ENCODE measurements around the gene ATL2.

ATL2 gene

DNA sequence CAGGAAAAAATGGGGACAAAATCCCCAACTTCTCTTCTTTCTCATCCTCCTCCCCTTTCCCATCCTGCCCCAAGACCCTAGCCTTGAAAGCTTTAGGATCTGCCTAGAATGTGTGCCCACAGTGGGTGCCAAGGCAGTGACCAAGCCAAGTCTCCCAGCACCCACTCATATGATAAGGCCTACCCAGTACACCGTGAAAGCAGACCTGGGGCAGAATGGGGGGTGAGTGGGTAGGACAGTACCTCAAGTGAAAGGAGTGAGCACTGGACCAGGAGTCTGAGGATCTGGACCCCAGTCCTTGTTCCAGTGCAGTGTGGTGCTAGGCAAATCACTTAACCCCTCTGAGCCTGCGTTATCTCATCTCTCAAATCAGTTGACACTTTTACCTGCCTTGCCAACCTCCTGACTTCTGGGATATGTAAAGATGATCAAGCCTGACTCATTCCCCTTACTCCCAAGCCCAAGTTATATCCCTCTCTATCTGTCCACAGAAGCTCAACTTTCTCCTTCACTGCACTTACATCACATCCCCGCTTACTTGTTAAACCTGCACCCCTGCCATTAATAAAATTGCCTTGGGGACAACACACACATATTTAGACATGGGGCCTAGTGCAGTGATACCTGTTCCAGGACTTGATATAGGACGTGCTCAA lies 109.7 kb downstream of the ATL2 start:
- peaks cover 10% of the 10 kb centered on the region for H3K4me1 ChIP-seq (ENCODE audit: control insufficient read depth, insufficient read depth, low read length)
- no peaks in the 10 kb centered on the region for H3K9me3 ChIP-seq (ENCODE audit: control insufficient read depth, insufficient read depth, low read depth, low read length)
- no peaks in the 10 kb centered on the region for H3K36me3 ChIP-seq (ENCODE audit: control insufficient read depth in 2 of 2, insufficient read depth in 1 of 2, low read length in 2 of 2)
- H3K4me3 ChIP-seq (ENCODE audit: low read depth, low read length) = no peak overlapping the region
- TF ChIP-seq ZNF221 (tag by site-specific recombination; IDR thresholded peaks at IDR 0.05; ENCODE audit: borderline replicate concordance) (no peak), TRIM28 (IDR thresholded peaks at IDR 0.05; ENCODE audit: borderline replicate concordance, low read length) (no peak), MYNN (tag by site-specific recombination; IDR thresholded peaks at IDR 0.05; ENCODE audit: borderline replicate concordance) (no peak), ZNF629 (tag by site-specific recombination; IDR thresholded peaks at IDR 0.05) (no peak), ZNF184 (tag by site-specific recombination; IDR thresholded peaks at IDR 0.05) (no peak), ZFP69B (tag by site-specific recombination; IDR thresholded peaks at IDR 0.05) (no peak), ZNF138 (tag by site-specific recombination; IDR thresholded peaks at IDR 0.05; ENCODE audit: borderline replicate concordance) (no peak), KLF9 (tag by site-specific recombination; IDR thresholded peaks at IDR 0.05; ENCODE audit: low read depth) (no peak), SCRT2 (tag by site-specific recombination; IDR thresholded peaks at IDR 0.05) (no peak), ZNF211 (tag by site-specific recombination; IDR thresholded peaks at IDR 0.05; ENCODE audit: low read depth) (no peak), ZNF664 (tag by site-specific recombination; IDR thresholded peaks at IDR 0.05) (no peak)
- TF ChIP-seq, protein P1, sequence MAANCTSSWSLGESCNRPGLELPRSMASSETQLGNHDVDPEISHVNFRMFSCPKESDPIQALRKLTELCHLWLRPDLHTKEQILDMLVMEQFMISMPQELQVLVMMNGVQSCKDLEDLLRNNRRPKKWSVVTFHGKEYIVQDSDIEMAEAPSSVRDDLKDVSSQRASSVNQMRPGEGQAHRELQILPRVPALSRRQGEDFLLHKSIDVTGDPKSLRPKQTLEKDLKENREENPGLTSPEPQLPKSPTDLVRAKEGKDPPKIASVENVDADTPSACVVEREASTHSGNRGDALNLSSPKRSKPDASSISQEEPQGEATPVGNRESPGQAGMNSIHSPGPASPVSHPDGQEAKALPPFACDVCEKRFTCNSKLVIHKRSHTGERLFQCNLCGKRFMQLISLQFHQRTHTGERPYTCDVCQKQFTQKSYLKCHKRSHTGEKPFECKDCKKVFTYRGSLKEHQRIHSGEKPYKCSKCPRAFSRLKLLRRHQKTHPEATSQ (tag by site-specific recombination; IDR thresholded peaks at IDR 0.05) = no peak
- CTCF ChIA-PET = no interaction called here
- POLR2A ChIA-PET = no interaction called here
- no peak overlapping the region for H3K27ac ChIP-seq (ENCODE audit: extremely low read depth, low read depth, low read length)

DNA sequence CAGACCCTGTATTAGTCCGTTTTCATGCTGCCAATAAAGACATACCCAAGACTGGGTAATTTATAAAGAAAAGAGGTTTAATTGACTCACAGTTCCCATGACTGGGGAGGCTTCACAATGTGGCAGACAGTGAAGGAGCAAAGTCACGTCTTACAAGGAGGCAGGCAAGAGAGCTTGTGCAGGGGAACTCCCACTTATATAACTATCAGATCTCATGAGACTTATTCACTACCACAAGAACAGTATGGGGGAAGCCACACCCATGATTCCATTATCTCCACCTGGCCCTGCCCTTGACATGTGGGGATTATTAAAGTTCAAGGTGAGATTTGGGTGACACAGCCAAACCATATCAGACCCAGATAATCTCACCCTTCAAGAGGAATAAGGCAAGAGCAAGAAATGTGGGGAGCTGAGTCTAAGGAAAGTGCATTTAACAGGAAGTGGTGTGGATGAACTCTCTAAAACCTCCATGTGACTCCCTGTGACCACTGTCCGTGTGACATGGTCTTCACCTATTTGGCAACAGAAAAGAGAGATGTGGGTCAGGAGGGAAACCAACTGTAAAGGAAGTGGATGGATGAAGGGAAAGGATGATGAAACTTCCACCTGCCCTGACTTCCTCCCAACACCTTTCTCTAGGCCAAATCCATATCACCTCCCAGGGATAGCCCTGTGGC lies 110.6 kb downstream of the ATL2 start:
- H3K27ac ChIP-seq (ENCODE audit: extremely low read depth, low read depth, low read length) = no peak overlapping the region
- POLR2A ChIA-PET = no interaction called here
- H3K9me3 ChIP-seq (ENCODE audit: control insufficient read depth, insufficient read depth, low read depth, low read length) = no peaks in the 10 kb centered on the region
- H3K4me1 ChIP-seq (ENCODE audit: control insufficient read depth, insufficient read depth, low read length) = peaks cover 10% of the 10 kb centered on the region
- TF ChIP-seq, protein P2, sequence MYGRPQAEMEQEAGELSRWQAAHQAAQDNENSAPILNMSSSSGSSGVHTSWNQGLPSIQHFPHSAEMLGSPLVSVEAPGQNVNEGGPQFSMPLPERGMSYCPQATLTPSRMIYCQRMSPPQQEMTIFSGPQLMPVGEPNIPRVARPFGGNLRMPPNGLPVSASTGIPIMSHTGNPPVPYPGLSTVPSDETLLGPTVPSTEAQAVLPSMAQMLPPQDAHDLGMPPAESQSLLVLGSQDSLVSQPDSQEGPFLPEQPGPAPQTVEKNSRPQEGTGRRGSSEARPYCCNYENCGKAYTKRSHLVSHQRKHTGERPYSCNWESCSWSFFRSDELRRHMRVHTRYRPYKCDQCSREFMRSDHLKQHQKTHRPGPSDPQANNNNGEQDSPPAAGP (tag by site-specific recombination; IDR thresholded peaks at IDR 0.05) = no peak
- no peak for TF ChIP-seq SP7 (tag by site-specific recombination; IDR thresholded peaks at IDR 0.05)
- TF ChIP-seq, protein P3, sequence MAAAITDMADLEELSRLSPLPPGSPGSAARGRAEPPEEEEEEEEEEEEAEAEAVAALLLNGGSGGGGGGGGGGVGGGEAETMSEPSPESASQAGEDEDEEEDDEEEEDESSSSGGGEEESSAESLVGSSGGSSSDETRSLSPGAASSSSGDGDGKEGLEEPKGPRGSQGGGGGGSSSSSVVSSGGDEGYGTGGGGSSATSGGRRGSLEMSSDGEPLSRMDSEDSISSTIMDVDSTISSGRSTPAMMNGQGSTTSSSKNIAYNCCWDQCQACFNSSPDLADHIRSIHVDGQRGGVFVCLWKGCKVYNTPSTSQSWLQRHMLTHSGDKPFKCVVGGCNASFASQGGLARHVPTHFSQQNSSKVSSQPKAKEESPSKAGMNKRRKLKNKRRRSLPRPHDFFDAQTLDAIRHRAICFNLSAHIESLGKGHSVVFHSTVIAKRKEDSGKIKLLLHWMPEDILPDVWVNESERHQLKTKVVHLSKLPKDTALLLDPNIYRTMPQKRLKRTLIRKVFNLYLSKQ (tag by site-specific recombination; IDR thresholded peaks at IDR 0.05; ENCODE audit: borderline replicate concordance) = no peak
- no peak for TF ChIP-seq ZNF530 (tag by site-specific recombination; IDR thresholded peaks at IDR 0.05; ENCODE audit: low read depth)
- no peak for TF ChIP-seq ZNF670 (tag by site-specific recombination; IDR thresholded peaks at IDR 0.05; ENCODE audit: low read depth)
- no peak for TF ChIP-seq ZNF404 (tag by site-specific recombination; IDR thresholded peaks at IDR 0.05)
- no peak for TF ChIP-seq ZNF112 (tag by site-specific recombination; IDR thresholded peaks at IDR 0.05)
- no peak for TF ChIP-seq YY2 (tag by site-specific recombination; IDR thresholded peaks at IDR 0.05)
- TF ChIP-seq ZNF354C (tag by site-specific recombination; IDR thresholded peaks at IDR 0.05; ENCODE audit: borderline replicate concordance, low read depth) = no peak
- TF ChIP-seq ZNF48 (tag by site-specific recombination; IDR thresholded peaks at IDR 0.05) = no peak
- CTCF ChIA-PET = interaction anchor here (0.7 to 1.4 kb wide), 3 partner anchors 14 to 284 kb away, joined by 3 read pairs; no protein-coding TSS in a partner anchor
- H3K36me3 ChIP-seq (ENCODE audit: control insufficient read depth in 2 of 2, insufficient read depth in 1 of 2, low read length in 2 of 2) = no peaks in the 10 kb centered on the region
- no peak overlapping the region for H3K4me3 ChIP-seq (ENCODE audit: low read depth, low read length)

Data from HEK293 (cell line).